Measurements from ENCODE around the gene AUNIP. TPM values are rescaled to one million over a fixed set of nuclear protein-coding genes. Genes with fewer than 3 reads are reported as not detected.

Gene AUNIP
- total and polyA plus RNA-seq, 2 of the 8 experiments (the other 6 are each of a cell fraction or from before 2014, with no cell fraction given): 18.6 to 23.2 TPM

DNA sequence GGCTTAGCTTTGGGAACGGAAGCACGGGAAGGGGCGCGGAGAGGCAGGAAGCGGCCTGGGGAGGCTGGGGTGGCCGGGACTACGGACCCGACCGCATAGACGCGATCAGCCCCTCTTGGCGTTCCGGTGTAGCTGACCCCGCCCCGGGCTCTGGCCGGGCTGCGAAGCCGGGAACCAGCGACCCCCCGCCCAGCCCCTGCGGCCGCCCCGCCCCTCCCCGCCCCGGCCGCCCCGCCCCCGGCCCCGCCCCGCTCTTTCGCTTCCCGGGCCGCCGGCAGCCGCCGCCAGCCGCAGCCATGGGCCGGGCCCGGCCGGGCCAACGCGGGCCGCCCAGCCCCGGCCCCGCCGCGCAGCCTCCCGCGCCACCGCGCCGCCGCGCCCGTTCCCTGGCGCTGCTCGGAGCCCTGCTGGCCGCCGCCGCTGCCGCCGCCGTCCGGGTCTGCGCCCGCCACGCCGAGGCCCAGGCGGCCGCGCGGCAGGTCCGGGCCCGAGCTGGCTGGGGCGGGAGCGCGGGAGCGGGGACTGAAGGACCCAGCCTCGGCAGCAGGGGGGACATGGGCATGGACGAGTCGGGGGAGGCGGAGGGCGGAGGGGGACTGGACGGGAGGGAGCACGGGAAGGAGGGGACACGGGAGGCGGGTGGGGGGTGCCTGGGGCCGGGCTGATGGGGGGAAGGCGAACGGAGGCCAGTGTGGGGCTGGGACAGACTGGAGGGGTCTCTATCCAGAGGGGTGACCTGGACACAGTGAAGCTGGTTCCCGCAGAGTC is 59.1 kb downstream of the AUNIP start, which contains the start of gene SELENON (continued):
- TF ChIP-seq TAF1 (IDR thresholded peaks at IDR 0.05; ENCODE audit: low read depth, low read length): peak; percentile 42; the same call in 1 of the 2 replicates
- no peak for TF ChIP-seq ASH2L (IDR thresholded peaks at IDR 0.05; ENCODE audit: low read length)
- peak; percentile 37; the same call in 1 of the 2 replicates for TF ChIP-seq GABPA (IDR thresholded peaks at IDR 0.05; ENCODE audit: borderline replicate concordance, insufficient read depth, low read length)
- no peak for TF ChIP-seq RBBP5 (IDR thresholded peaks at IDR 0.05; ENCODE audit: borderline replicate concordance, low read depth, low read length)
- no peak for TF ChIP-seq TAF7 (optimal IDR thresholded peaks at IDR 0.05; ENCODE audit: borderline replicate concordance, low read depth, low read length)
- no peak for TF ChIP-seq ZNF274 (IDR thresholded peaks at IDR 0.05; ENCODE audit: borderline replicate concordance, extremely low read depth, low read length)
- TF ChIP-seq, protein P1, sequence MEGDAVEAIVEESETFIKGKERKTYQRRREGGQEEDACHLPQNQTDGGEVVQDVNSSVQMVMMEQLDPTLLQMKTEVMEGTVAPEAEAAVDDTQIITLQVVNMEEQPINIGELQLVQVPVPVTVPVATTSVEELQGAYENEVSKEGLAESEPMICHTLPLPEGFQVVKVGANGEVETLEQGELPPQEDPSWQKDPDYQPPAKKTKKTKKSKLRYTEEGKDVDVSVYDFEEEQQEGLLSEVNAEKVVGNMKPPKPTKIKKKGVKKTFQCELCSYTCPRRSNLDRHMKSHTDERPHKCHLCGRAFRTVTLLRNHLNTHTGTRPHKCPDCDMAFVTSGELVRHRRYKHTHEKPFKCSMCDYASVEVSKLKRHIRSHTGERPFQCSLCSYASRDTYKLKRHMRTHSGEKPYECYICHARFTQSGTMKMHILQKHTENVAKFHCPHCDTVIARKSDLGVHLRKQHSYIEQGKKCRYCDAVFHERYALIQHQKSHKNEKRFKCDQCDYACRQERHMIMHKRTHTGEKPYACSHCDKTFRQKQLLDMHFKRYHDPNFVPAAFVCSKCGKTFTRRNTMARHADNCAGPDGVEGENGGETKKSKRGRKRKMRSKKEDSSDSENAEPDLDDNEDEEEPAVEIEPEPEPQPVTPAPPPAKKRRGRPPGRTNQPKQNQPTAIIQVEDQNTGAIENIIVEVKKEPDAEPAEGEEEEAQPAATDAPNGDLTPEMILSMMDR (IDR thresholded peaks at IDR 0.05; ENCODE audit: control extremely low read depth in 1 of 3, insufficient read depth in 1 of 3, low read depth in 1 of 3, low read length in 3 of 3): no peak
- no peak for TF ChIP-seq SIX5 (IDR thresholded peaks at IDR 0.05; ENCODE audit: low read depth, low read length)
- TF ChIP-seq, protein P2, sequence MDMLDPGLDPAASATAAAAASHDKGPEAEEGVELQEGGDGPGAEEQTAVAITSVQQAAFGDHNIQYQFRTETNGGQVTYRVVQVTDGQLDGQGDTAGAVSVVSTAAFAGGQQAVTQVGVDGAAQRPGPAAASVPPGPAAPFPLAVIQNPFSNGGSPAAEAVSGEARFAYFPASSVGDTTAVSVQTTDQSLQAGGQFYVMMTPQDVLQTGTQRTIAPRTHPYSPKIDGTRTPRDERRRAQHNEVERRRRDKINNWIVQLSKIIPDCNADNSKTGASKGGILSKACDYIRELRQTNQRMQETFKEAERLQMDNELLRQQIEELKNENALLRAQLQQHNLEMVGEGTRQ (IDR thresholded peaks at IDR 0.05; ENCODE audit: low read length): no peak
- TF ChIP-seq EP300 (IDR thresholded peaks at IDR 0.05; ENCODE audit: borderline replicate concordance in 1 of 2, low read depth in 2 of 2, low read length in 2 of 2): no peak

Data from H1 (cell line).